Femur (tissue), 1 donor: ENCODE measurements around the gene ITGB8.
"Not testable (repeated sequence)": the region's sequence is repeated elsewhere in the genome, so short reads cannot be mapped to it uniquely, and the experiment has no call there.

Source experiments
- DNase-seq: peaks from one replicate; pipeline ENCODE4 v3.0.0-alpha.2; 2017

ITGB8 gene

GRCh38 chr7:20330239-20330927, at the start of gene ITGB8:
TSS of gene ITGB8 (plus strand) at chr7:20330900. CDS start at chr7:20331807, 907 bp downstream.
- peak; percentile 92 for DNase-seq

GRCh38 chr7:20282959-20283358, 47.7 kb upstream of the ITGB8 start:
- DNase-seq = no peak

- DNase-seq = no peak
These were observed 47.3 kb upstream of the ITGB8 start for GRCh38 chr7:20283385-20283784.

GRCh38 chr7:20284003-20284770, 46.5 kb upstream of the ITGB8 start:
- no peak for DNase-seq

DNA sequence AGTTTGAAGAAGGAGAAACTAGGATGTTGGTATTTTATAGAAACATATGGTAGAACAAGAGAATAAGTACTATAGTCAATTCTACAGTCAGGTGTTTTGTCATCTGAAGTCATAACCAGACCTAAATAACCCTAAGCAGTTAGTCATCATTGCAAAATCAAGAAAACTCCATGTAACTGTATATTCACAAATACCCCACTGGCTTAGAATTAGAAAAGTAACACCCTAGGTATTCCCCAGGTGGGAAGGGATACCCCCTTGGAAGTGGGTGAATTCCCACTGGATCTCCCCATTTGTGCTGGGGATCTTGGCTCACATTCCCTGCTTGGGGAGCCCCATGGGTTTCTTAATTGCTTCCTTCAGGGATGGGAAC, 45.9 kb upstream of the ITGB8 start:
- DNase-seq = no peak

DNA sequence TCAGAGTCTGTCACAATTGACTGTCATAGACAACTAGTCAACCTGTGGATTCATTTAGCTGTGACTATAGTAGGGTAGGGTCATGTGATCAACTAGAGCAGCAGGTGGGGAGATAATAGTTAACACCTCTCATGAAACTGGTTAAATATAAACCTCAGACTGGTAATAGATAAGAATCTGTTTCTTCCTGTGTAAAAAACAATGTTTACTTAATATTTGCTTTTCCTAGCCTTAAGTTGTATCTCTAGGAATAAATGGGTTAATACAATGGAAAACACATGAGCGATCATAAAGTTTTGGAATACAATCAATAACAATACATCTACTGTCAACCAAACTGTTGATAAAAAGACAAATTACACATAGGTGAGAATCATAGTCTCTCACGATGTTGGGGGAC, 43.4 kb upstream of the ITGB8 start:
- no peak for DNase-seq

DNA sequence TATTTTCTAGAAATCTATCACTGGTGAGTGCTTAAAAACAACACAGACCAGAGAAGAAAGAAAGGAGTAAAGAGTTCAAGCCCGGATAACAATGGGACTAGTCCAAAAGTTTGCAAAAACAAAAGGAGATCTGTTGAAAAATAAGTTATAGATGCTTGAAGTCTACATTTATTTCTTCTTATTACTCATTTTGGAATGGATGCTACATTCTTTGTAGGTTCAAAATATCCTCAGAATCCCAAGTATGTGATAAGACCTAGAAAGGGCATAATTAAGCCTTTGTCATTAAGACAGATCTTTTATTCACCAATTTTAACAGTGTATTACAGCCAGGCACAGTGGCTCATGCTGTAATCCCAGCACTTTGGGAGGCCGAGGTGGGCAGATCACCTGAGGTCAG, 42.7 kb upstream of the ITGB8 start:
- no peak for DNase-seq

- DNase-seq = no peak
These were observed 40.1 kb upstream of the ITGB8 start for GRCh38 chr7:20290505-20291111.

GRCh38 chr7:20293336-20293735, 37.4 kb upstream of the ITGB8 start:
- no peak for DNase-seq

- DNase-seq = no peak
These were observed 34.3 kb upstream of the ITGB8 start for GRCh38 chr7:20296444-20296843.

DNA sequence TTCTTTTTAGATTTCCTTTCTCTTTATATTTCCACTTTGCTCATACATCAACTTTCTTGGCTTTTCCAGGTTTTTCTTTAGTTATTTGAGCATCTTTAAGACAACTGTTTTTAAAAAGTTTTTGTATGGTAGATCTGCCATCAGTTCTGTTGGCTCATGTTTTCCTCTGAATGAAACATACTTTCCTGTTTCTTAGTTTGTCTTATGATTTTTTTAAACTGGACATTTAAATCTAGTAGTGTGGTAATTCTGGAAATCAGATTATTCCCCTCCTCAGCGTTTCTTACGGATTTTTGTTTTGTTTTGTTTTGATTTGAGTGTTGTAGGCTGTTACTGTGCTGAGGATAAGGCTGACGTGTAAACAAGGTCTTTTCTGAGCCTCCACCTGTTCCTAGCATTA, 33.8 kb upstream of the ITGB8 start:
- DNase-seq = no peak

GRCh38 chr7:20298486-20298901, 32.2 kb upstream of the ITGB8 start:
- no peak for DNase-seq

GRCh38 chr7:20299145-20299544, 31.6 kb upstream of the ITGB8 start:
- DNase-seq = no peak

DNA sequence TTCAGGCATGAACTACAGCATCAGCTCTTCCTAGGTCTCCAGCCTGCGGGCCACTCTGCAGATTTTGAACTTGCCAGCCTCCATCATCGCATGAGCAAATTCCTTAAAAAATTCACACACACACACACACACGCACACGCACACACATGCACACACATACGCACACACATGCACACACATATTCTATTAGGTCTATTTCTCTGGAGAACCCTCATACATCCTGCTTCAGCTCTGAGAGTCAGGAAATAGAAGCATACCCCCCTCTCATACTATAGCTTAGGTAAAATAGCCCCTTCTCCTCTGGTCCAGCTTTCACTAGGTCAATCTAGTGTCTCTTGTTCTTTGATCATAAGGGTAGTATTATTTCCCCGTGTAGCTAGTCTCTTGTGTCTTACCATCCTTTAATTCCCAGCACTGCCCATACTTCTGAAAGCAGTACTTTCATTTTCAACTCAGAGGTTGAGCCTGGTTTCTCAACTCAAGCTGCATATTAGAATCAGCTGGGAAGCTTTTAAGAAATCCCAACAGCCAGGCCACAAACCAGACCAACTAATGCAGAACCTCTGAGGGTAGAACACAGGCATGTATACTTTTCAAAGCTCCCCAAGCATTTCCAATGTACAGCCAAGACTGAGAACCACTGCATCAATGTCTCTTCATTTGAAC, 30.9 kb upstream of the ITGB8 start:
- DNase-seq = no peak

DNA sequence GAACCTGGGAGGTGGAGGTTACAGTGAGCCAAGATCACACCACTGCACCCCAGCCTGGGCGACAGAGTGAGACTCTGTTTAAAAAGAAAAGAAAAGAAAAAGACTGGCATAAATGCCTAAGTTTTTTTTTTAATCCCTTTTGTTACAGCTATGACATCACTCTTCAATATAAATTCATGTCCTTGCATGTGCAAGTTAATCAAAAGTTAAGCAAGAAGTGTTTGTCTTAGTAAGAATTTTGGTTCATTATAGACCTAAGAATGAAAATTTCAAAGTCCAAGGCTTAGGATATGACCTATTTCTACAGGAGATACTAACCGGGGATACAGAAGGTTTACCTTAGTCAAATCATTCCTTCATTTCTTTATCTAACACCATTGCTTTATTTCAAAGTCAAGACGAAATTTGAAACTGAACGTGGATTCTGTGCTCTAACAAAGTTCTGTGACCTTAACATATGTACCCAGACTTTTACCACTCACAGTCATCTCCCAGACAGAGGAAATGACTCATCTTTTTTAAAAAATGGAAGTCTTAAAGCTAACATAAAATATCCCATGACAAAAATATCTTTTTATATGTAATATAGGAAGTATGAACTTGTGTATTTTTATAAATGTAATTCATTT, 29.3 kb upstream of the ITGB8 start:
- DNase-seq = no peak

- not testable (repeated sequence) for DNase-seq
These were observed 28.4 kb upstream of the ITGB8 start for GRCh38 chr7:20302300-20302699.

DNA sequence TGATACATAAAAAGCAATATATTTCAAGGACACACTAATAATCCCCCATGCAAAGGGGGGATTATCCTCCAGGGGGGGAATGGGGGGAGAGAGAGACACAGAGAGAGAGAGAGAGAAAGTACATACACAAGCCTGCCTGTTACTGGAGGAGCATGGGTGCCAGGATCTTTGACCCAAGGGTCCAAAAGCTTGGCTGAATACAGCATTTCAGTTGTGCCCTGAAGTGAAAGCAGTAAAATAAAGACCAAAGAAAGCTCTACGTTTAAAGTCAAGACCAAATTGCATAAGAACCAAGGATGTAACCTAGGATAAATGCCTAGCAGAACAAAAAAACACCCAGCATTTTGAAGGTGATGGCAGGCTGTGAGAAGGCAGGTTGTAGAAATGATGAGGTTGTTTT, 27.8 kb upstream of the ITGB8 start:
- DNase-seq = no peak

- no peak for DNase-seq
These were observed 26.3 kb upstream of the ITGB8 start for GRCh38 chr7:20304366-20304765.

GRCh38 chr7:20305726-20306125, 25.0 kb upstream of the ITGB8 start:
- DNase-seq = no peak

- DNase-seq = no peak
These were observed 24.3 kb upstream of the ITGB8 start for GRCh38 chr7:20306180-20306946.

DNA sequence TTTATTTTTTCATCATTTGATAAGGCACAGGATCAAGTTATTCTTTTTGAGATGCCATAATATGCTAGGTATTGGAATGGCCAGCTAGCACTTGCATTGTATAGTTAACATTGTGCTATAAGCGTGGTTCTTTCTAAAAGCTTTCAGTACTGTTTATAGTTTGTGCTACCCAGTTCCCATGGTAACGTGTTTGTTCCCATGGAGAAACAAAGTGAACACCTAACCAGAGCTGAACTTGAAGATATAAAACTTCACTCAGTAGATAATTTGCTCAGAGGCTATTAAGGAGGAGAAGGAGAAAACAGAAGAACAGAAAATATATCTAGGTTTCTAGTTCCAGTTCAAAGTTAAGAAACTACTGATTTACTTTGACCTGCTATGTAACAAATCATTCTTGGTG, 23.6 kb upstream of the ITGB8 start:
- no peak for DNase-seq

DNA sequence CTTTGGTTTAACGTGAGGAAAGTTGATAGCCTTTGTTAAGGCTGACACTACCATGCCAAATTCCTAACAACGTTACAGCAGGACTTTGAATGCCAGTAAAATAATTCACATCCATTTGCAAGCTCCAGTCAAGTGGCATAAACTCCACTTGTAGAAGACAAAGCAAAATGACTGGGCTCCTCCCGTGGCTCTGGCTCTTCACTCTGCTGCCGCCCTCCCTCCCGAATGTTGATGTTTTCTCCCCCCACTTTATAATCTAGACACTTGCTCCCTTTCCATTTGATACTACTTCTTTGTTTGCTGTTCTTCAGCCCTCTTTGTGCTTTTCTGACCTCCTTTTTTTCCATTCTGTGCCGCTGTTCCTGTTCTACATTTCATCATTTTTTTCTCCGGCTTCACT, 22.8 kb upstream of the ITGB8 start:
- DNase-seq = no peak
